Caki2 (cell line): Measurements from ENCODE around the gene RASSF8. TPM values are rescaled to one million over a fixed set of nuclear protein-coding genes. Genes with fewer than 3 reads are reported as not detected.
A peak's percentile ranks its signal among the peaks of the same experiment; 100 is the strongest.

Experiments
- DNase-seq: peaks from one replicate; pipeline ENCODE4 v3.0.0-alpha.2; 2015; ENCODE audit warnings: low read depth
- in situ Hi-C: cut with HindIII; loops from 2 replicates; pipeline ENCODE4 v1.10.0; 2016; ENCODE audit warnings: low sequenced_read_pairs, low pct_unique_long_range_greater_than_20kb, mixed read lengths
- total RNA-seq: library from RNA; depleted of rRNA; stranded (reverse); fragments of >200 nt; shearing (Covaris generic); gene quantifications from 2 replicates; pipeline ENCODE4 v1.2.3, GENCODE V29; 2014; ENCODE audit warnings: low replicate concordance

RASSF8 gene
- total RNA-seq, 1 experiment from 2014 or later, result 44.0 TPM

- in situ Hi-C loops, result no loop called here
- no peak for DNase-seq
Measured at GRCh38 chr12:26011099-26011498, 52.6 kb downstream of the RASSF8 start.

- in situ Hi-C loops, result no loop called here
- DNase-seq, result no peak
Measured at GRCh38 chr12:26014085-26014484, 55.6 kb downstream of the RASSF8 start.

- DNase-seq, result no peak
- in situ Hi-C loops, result no loop called here
Measured at GRCh38 chr12:26016516-26016915, 58.0 kb downstream of the RASSF8 start.

GRCh38 chr12:26017484-26018211 lies 59.2 kb downstream of the RASSF8 start:
- in situ Hi-C loops, result no loop called here
- peak; percentile 47 for DNase-seq

- DNase-seq, result no peak
- in situ Hi-C loops, result no loop called here
Measured at GRCh38 chr12:26018926-26019325, 60.4 kb downstream of the RASSF8 start.

- in situ Hi-C loops, result no loop called here
- DNase-seq, result no peak
Measured at GRCh38 chr12:26021534-26021933, 63.1 kb downstream of the RASSF8 start.

GRCh38 chr12:26022043-26022442 lies 63.6 kb downstream of the RASSF8 start:
- no peak for DNase-seq
- in situ Hi-C loops, result no loop called here

GRCh38 chr12:26026713-26027112 lies 68.2 kb downstream of the RASSF8 start:
- in situ Hi-C loops, result no loop called here
- no peak for DNase-seq

- DNase-seq, result peak; percentile 68
- in situ Hi-C loops, result no loop called here
Measured at GRCh38 chr12:26027401-26027800, 68.9 kb downstream of the RASSF8 start.

- DNase-seq, result peak; percentile 55
- in situ Hi-C loops, result no loop called here
Measured at GRCh38 chr12:26028953-26029735, 70.7 kb downstream of the RASSF8 start.

- in situ Hi-C loops, result no loop called here
- no peak for DNase-seq
Measured at GRCh38 chr12:26029736-26030022, 71.2 kb downstream of the RASSF8 start.

- DNase-seq, result no peak
- in situ Hi-C loops, result no loop called here
Measured at GRCh38 chr12:26030371-26030770, 71.9 kb downstream of the RASSF8 start.

GRCh38 chr12:26031318-26031717 lies 72.8 kb downstream of the RASSF8 start:
- in situ Hi-C loops, result no loop called here
- no peak for DNase-seq

GRCh38 chr12:26031827-26032226 lies 73.3 kb downstream of the RASSF8 start:
- DNase-seq, result no peak
- in situ Hi-C loops, result no loop called here

GRCh38 chr12:26032290-26032689 lies 73.8 kb downstream of the RASSF8 start:
- no peak for DNase-seq
- in situ Hi-C loops, result no loop called here

GRCh38 chr12:26032719-26033241 lies 74.3 kb downstream of the RASSF8 start:
- in situ Hi-C loops, result no loop called here
- no peak for DNase-seq

- no peak for DNase-seq
- in situ Hi-C loops, result no loop called here
Measured at GRCh38 chr12:26034371-26035142, 76.1 kb downstream of the RASSF8 start.

GRCh38 chr12:26036877-26037276 lies 78.4 kb downstream of the RASSF8 start:
- in situ Hi-C loops, result no loop called here
- DNase-seq, result no peak

- in situ Hi-C loops, result no loop called here
Measured at GRCh38 chr12:26037615-26038220, 79.2 kb downstream of the RASSF8 start.

More at GRCh38 chr12:26037615-26038220, 79.2 kb downstream of the RASSF8 start:
- no peak for DNase-seq
